OCI-LY3 (cell line): Measurements from ENCODE around the gene ADAMTS6.

Source experiments
- H2AFZ ChIP-seq: fragments of 200-600, 300-600 bp; shearing (Covaris generic); 2 replicates; pipeline ENCODE4 v1.6.0; 2014; ENCODE audit warnings: antibody characterized with exemption, low read depth, low read length
- H3K27ac ChIP-seq: fragments of 200-600, 300-600 bp; sonication (generic); 2 replicates; pipeline ENCODE4 v1.5.1; 2014; ENCODE audit warnings: mild to moderate bottlenecking, low read length, moderate library complexity, mixed read lengths
- H3K27me3 ChIP-seq: fragments of 200-600, 300-600 bp; sonication (generic); 2 replicates; pipeline ENCODE4 v1.6.1; 2014; ENCODE audit warnings: low read depth, low read length, mixed read lengths
- H3K36me3 ChIP-seq: fragments of 200-600, 300-600 bp; sonication (generic); replicated peaks from 2 replicates; pipeline ENCODE3; 2014; ENCODE audit warnings: low read depth, low read length, mixed read lengths
- H3K4me1 ChIP-seq: fragments of 300-600, 200-600 bp; sonication (generic); 2 replicates; pipeline ENCODE4 v1.6.1; 2014; ENCODE audit warnings: low read length, mixed read lengths
- H3K4me2 ChIP-seq: fragments of 200-600, 300-600 bp; sonication (generic); 2 replicates; pipeline ENCODE4 v1.6.1; 2014; ENCODE audit warnings: low read length, mixed read lengths
- H3K4me3 ChIP-seq: fragments of 300-600, 200-600 bp; sonication (generic); 2 replicates; pipeline ENCODE4 v1.5.1; 2014; ENCODE audit warnings: antibody characterized with exemption, mild to moderate bottlenecking, low read length, moderate library complexity
- H3K79me2 ChIP-seq: fragments of 300-600, 200-600 bp; shearing (Covaris generic); 2 replicates; pipeline ENCODE4 v1.6.1; 2014; ENCODE audit warnings: mild to moderate bottlenecking, low read length, mixed read lengths
- H3K9ac ChIP-seq: fragments of 300-600, 200-600 bp; shearing (Covaris generic); 2 replicates; pipeline ENCODE4 v1.6.0; 2014; ENCODE audit warnings: mild to moderate bottlenecking, low read length, moderate library complexity
- H3K9me3 ChIP-seq: fragments of 200-600, 300-600 bp; shearing (Covaris generic); 2 replicates; pipeline ENCODE4 v1.6.1; 2014; ENCODE audit warnings: low read length, mixed read lengths; ENCODE audit not compliant: insufficient read depth
- H4K20me1 ChIP-seq: fragments of 200-600, 300-600 bp; sonication (generic); 2 replicates; pipeline ENCODE4 v1.6.1; 2016; ENCODE audit warnings: low read length, mixed read lengths; ENCODE audit not compliant: insufficient read depth
- CTCF ChIP-seq: fragments of 200-600, 300-600 bp; sonication (generic); IDR thresholded peaks from 2 replicates; pipeline ENCODE4 v1.5.1; 2014; ENCODE audit warnings: antibody characterized with exemption, low read length, low read depth
- EZH2phosphoT487 ChIP-seq: fragments of 200-600 bp; shearing (Covaris generic); IDR thresholded peaks from 2 replicates; pipeline ENCODE4 v1.6.1; 2018; ENCODE audit warnings: antibody characterized with exemption, mixed run types, low read depth

Gene ADAMTS6

GRCh38 chr5:65475895-65476294, 5.8 kb downstream of the ADAMTS6 start:
- Histone ChIP-seq H3K36me3 (no peaks in the 10 kb centered on the region), H3K4me1 (peaks cover 13% of the 10 kb centered on the region), H3K27ac (no peak overlapping the region), H3K9ac (no peak overlapping the region), H3K4me2 (no peak overlapping the region), H3K79me2 (no peaks in the 10 kb centered on the region), H2AFZ (no peak overlapping the region), H3K4me3 (no peak overlapping the region), H4K20me1 (no peaks in the 10 kb centered on the region), H3K27me3 (no peaks in the 10 kb centered on the region), H3K9me3 (no peaks in the 10 kb centered on the region)
- TF ChIP-seq CTCF (no peak), EZH2phosphoT487 (no peak)

- Histone ChIP-seq H3K4me2 (no peak overlapping the region), H3K27ac (no peak overlapping the region), H3K9me3 (no peaks in the 10 kb centered on the region), H3K9ac (no peak overlapping the region), H3K79me2 (no peaks in the 10 kb centered on the region), H3K36me3 (no peaks in the 10 kb centered on the region), H2AFZ (no peak overlapping the region), H3K27me3 (no peaks in the 10 kb centered on the region), H3K4me1 (peaks cover 13% of the 10 kb centered on the region), H3K4me3 (no peak overlapping the region), H4K20me1 (no peaks in the 10 kb centered on the region)
- TF ChIP-seq CTCF, result no peak
- no peak for TF ChIP-seq EZH2phosphoT487
These were observed 6.4 kb downstream of the ADAMTS6 start for GRCh38 chr5:65475336-65475735.

GRCh38 chr5:65474130-65474711, 7.5 kb downstream of the ADAMTS6 start:
- Histone ChIP-seq H3K4me1 (peaks cover 5% of the 10 kb centered on the region; the same call in 1 of the 2 replicates), H3K27ac (no peak overlapping the region), H3K27me3 (no peaks in the 10 kb centered on the region), H4K20me1 (no peaks in the 10 kb centered on the region), H3K79me2 (no peaks in the 10 kb centered on the region), H3K4me3 (no peak overlapping the region), H3K9ac (no peak overlapping the region), H3K36me3 (no peaks in the 10 kb centered on the region), H3K4me2 (no peak overlapping the region), H3K9me3 (no peaks in the 10 kb centered on the region), H2AFZ (no peak overlapping the region)
- no peak for TF ChIP-seq EZH2phosphoT487
- no peak for TF ChIP-seq CTCF

GRCh38 chr5:65468633-65469032, 13.1 kb downstream of the ADAMTS6 start:
- no peak overlapping the region for H3K4me3 ChIP-seq
- H3K9me3 ChIP-seq, result no peaks in the 10 kb centered on the region
- no peak for TF ChIP-seq EZH2phosphoT487
- TF ChIP-seq CTCF, result no peak
- no peaks in the 10 kb centered on the region for H3K4me1 ChIP-seq
- H4K20me1 ChIP-seq, result no peaks in the 10 kb centered on the region
- no peak overlapping the region for H3K27ac ChIP-seq
- no peaks in the 10 kb centered on the region for H3K36me3 ChIP-seq
- no peaks in the 10 kb centered on the region for H3K79me2 ChIP-seq
- no peak overlapping the region for H3K9ac ChIP-seq
- H2AFZ ChIP-seq, result no peak overlapping the region
- H3K27me3 ChIP-seq, result no peaks in the 10 kb centered on the region
- H3K4me2 ChIP-seq, result no peak overlapping the region
